UCSD-AML1 (cell line): Measurements from ENCODE around the gene TGOLN2.
"Not testable (repeated sequence)": the region's sequence is repeated elsewhere in the genome, so short reads cannot be mapped to it uniquely, and the experiment has no call there.

Experiments
- DNase-seq: peaks from one replicate; lab custom pipeline; 2025; ENCODE audit not compliant: unreplicated experiment; lab: John Stamatoyannopoulos, UW

TGOLN2 gene

DNA sequence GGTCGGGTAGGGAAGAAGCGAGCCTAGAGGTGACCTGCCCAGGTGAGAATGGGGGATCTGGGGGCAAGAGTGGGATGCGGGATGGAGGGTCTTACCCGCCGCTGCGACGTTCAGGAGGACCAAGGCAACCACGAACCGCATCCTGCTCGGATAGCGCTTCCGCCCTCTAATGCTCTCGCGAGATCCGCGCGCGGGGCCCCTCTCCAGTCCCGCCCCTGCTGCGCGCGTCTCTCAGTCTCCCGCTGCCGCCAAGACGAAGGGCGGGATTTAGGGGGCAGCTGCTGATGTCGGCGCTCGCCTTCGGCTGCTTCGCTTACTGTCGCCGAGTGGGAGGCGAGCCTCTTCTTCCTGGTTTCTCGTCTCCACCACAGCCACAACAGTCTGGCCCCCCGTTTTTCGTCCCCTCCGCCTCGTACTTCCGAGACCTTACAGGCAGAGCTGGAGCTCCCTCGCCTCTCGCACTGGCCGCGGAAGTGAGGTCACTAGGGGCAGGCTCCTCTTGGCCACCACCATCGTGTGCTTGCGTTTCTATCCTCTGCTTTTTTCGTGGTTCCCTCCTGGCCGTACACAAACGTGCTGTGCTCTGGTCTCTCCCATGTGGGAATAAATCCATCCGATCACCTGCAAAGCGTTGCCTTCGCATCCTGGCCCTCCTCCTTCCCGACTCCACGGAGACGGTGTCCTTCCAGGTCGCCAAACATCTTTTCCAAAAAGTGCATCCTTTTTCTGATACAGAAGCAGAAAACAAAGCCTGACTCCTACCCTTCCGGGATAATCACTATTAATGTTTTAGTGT, at the start of gene TGOLN2:
Gene TGOLN2, minus strand, starts transcription at position 168 of the 796 bp plus-strand sequence. Its CDS starts 27 bp downstream, at position 141.
- DNase-seq: peak; percentile 94

DNA sequence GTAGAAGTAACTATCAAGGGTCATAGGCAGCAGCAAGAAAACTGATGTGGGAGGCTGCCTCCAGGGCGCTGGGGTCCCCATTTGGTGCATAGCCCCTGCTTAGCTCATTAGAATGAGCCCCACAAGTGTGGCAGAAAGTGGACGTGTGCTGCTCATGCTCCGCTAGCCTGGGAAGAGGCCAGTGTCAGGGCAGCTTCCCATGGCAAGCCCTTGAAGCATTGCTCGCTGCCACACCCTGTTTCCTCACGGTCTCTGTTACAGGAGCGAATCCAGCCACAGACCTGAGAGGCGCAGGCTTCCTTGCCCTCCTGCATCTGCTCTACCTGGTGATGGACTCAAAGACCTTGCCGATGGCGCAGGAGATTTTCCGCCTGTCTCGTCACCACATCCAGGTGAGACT, 49.3 kb upstream of the TGOLN2 start:
- no peak for DNase-seq

DNA sequence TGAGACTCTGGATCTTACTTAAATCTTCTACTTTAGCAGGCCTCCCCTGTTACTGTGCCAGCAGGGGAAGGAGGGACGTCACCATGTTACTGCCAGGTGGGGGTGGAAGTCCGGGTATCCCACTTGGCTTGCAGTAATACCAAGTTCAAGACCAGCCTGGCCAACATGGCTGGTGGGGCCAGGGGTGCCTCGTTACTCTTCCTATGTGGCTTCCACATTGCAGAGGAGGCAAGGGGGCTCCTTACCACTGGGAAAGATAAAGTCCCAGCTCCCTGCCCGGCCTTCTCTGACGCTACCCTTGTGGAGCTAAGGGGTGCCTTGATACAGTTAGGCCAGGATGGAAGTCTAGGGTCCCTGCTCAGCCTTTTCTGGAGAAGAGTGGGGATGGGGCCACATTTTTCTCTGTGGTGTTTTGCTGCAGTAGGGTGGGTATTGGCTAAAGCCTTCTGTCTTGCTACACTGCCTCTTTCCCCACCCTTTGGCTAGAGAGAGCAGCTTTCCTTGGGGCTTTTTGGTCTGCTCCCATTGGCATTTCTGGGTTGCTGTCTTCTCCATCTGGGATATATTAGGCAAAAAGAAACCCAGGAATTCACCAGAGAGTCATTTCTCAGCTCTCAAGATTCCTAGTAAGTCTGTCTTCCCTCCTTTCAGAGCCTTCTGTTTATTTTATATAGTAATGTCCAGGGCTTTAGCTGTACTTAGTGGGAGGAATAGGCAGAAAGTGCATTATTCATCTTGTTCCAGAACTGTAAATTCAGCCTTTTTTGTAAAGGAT, 48.7 kb upstream of the TGOLN2 start:
- no peak for DNase-seq

DNA sequence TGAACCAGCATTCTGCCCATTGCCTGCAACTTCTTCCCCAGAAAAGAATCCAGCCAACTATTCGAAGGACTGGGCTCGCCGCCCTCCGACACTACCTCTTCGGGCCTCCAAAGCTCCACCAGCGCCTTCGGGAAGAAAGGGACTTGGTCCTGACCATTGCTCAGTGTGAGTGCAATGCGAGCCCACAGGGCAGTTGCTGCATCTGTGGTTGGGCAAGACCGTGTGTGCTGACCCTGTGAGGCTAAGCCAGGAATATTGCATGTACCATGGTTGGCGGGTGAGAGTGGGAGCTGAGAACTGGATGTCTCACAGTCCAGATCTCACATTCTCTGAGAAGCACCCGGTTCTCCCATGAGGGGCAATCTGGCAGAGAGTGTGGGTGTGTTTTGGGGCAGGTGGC, 43.3 kb upstream of the TGOLN2 start:
- no peak for DNase-seq

DNA sequence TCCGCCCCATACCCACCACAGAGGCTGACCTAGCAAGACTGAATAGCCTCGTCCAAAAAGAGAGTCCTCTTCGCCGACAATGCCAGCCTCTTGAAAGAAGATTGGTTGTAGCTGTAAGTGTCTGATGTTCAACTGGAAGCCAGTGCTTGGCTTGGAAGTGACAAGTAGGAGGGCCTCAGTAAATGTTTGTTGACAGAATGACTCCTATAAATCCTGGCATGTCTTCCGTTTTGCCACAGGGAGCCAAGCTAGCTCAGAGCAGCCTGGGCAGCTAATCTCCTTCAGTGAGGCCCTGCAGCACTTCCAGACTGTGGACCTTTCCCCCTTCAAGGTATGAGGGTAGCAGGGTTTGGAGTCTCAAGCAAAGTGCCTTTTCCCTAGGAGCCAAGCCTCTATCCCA, 41.7 kb upstream of the TGOLN2 start:
- DNase-seq: no peak

GRCh38 chr2:85368921-85369320, 41.1 kb upstream of the TGOLN2 start:
- no peak for DNase-seq

- no peak for DNase-seq
These were observed 39.4 kb upstream of the TGOLN2 start for GRCh38 chr2:85367180-85367579.

- DNase-seq: not testable (repeated sequence)
These were observed 35.0 kb upstream of the TGOLN2 start for GRCh38 chr2:85362653-85363387.

DNA sequence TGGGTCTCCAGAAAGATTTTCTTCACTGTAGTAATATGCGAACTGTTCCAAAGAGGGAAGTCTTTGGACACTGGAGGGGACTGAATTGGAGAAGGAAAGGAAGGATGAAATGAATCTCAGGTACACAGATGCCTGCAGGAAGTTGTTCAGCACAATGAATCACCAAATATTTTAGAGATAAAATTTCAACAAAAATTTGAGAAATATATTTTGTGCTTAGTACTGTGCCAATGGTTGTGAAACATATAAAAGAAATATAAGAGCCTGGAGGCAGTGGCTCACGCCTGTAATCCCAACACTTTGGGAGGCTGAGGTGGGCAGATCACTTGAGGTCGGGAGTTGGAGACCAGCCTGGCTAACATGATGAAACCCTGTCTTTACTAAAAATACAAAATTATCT, 29.9 kb upstream of the TGOLN2 start:
- no peak for DNase-seq

- no peak for DNase-seq
These were observed 28.4 kb upstream of the TGOLN2 start for GRCh38 chr2:85356186-85356585.

DNA sequence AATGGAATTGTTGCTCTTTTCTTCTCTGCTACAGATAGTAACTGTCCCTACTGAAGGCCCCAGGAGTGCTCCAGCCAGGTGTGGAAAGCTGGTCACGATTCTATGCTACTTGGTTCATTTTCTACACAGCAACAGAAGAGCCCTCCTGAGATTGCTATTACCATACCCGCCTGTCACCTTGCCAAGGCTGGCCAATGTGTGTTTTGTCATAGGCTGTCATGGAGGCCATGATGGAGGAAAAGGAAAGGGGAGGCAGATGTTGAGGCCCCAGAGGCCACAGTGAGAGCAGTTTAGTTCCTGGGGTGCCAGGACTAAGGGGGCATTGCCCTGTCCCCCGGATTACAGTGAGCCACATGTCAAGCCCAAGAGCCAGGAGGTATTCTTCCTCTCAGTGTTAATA, 27.7 kb upstream of the TGOLN2 start:
- DNase-seq: no peak

DNA sequence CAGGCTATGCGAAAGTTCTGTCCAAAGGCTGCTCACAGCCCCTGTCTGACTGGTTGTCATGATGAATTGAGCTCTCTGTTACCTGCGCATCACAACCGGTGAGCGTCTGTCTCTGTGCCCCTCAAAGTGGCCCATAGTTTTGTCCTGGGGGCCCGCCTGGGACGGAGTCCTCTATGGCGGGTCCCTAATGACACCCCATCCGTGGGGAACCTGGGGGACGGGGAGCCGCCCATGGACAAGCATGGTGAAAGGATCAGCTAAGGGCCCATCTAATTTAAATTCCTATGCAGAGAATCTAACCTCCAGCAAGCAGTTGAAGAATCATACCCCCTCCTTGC, 27.3 kb upstream of the TGOLN2 start:
- DNase-seq: no peak

GRCh38 chr2:85354286-85355072, 26.7 kb upstream of the TGOLN2 start, which contains the start of the genes ELMOD3 and RETSAT:
Gene ELMOD3 (plus strand): TSS chr2:85354769. CDS start chr2:85357199, 2,430 bp downstream.
Gene RETSAT (minus strand): TSS chr2:85354528. CDS start chr2:85354507, 21 bp downstream.
- peak; percentile 95 for DNase-seq

DNA sequence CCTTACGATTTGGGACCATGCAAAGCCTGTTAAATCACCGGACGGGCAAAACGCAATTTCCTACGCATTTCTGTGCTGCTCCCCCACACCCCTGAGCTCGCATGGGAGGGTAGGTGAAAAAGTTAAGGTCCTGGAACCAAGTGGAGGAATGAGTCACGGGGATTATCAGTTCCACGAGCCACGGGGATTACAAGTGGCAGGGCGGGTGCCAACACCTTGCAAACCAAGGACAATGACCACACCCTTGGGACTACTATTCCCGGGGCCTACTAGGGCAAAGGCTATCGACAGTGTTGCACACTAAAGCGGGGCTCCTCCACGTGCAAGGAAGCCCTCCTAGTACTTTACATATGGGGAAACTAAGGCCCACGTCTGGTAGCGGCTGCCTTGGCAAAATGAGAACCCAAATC, 26.1 kb upstream of the TGOLN2 start:
- no peak for DNase-seq

- DNase-seq: no peak
These were observed 19.8 kb upstream of the TGOLN2 start for GRCh38 chr2:85347599-85347998.

GRCh38 chr2:85344356-85344954, 16.7 kb upstream of the TGOLN2 start:
- DNase-seq: no peak

DNA sequence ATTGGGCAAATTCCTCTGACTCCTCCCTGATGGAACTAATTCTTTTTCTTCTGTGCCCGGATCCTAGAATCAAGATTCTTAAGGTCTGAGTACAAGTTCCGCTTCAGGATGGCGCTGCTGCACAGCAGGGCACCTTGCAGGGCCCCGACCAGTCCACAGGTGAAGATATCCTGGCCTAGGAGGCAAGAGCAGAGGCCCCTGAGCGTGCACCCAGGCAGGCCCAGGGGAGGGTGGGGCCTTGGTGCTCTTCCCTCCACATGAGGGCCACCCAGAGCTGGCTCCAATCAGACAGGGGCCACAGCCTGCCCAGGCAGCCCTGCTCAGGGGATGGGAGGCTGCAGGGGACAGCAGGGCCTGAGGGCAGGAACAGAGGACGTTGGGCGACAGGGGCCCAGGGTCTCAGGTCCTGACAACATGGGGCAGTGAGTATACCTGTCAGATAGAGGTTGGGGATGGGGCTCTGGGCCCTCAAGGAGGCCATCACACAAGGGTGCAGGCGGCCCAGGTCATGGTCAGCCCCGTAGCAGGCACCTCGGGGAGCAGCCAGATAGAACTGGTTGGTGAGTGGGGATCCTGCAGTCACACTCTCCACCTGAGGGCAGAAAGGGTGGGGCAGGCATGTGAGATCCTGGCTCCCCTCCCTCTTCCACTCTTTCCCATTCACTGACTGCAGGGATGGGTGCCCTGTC, 15.6 kb upstream of the TGOLN2 start:
- not testable (repeated sequence) for DNase-seq

DNA sequence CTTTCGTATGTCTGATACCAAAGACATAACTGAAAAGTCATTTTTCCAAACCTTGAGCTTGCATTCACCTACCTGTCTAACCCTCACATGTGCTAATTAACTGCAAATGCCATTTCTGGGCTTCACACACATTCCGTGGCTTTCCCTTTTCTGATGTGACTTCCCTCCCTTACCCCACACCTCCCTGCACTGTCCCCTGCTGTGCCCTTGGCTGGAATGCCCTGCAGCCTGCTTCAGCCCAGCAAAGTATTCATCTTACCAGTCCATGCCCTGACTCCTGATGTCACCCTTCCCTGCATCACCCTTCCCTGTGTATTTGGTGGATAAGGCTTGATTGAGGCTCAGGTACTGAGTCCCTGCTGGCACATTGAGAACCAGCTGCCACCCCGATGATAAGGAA, 14.4 kb upstream of the TGOLN2 start:
- no peak for DNase-seq

DNA sequence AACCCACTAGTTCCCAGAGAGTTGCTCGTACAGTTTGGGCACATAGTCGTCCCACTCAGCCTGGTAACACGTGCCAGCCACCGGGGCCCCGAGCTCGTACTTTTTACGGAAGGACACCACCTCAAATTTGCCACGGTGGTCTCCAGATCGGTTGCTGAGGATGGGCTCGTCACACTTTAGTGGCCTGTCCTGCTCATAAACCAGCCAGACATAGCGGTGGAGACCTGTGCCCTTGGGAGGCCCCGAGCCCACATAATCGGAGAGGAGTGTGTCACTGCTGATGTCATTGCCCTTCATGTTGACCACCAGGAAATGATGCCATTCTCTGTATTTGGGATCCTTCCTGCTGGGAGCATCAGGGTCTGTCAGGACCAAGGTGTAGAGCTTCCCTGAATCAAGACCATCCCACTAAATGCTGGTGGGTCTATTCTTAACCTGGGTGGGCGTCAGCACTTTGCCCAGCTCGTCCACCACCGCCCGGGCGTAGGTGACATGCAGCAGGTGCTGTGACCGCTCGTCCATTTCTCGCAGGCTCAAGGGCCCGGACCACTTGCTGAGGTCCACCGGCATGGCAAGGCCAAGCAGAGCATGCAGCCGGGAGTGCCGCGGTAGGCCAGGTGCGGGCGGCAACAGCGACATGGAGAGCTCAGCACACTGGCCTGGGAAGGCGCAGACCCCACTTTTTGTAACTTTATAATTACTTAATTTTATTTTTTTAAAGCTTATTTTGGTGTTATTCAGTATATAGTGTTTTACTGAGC, 13.7 kb upstream of the TGOLN2 start:
- DNase-seq: no peak
